CD4-positive, alpha-beta T cell treated with Interleukin-6 at 100 ng/mL for 8 hours (primary cell): ENCODE results near the gene SCN1B.

Experiments used
- DNase-seq: peaks from one replicate; pipeline ENCODE4 v3.0.0-alpha.2; 2020; ENCODE audit warnings: mixed read lengths, low spot score

The SCN1B gene

GRCh38 chr19:35074426-35075201 lies 44.3 kb downstream of the SCN1B start:
- DNase-seq = no peak

- DNase-seq = no peak
Observed at GRCh38 chr19:35075202-35076025, 45.1 kb downstream of the SCN1B start.

- no peak for DNase-seq
Observed at GRCh38 chr19:35076026-35076370, 45.7 kb downstream of the SCN1B start.

GRCh38 chr19:35076657-35077056 lies 46.4 kb downstream of the SCN1B start:
- no peak for DNase-seq

- DNase-seq = no peak
Observed at GRCh38 chr19:35077411-35078223, 47.3 kb downstream of the SCN1B start.

- no peak for DNase-seq
Observed at GRCh38 chr19:35079826-35080225, 49.6 kb downstream of the SCN1B start.

- DNase-seq = no peak
Observed at GRCh38 chr19:35080613-35081170, 50.4 kb downstream of the SCN1B start.

GRCh38 chr19:35081201-35081600 lies 50.9 kb downstream of the SCN1B start:
- DNase-seq = no peak

GRCh38 chr19:35083691-35084508 lies 53.6 kb downstream of the SCN1B start:
- DNase-seq = no peak

- DNase-seq = no peak
Observed at GRCh38 chr19:35084509-35084762, 54.2 kb downstream of the SCN1B start.

- no peak for DNase-seq
Observed at GRCh38 chr19:35085947-35086346, 55.7 kb downstream of the SCN1B start.

- DNase-seq = no peak
Observed at GRCh38 chr19:35086455-35086854, 56.2 kb downstream of the SCN1B start.

GRCh38 chr19:35087393-35087792 lies 57.1 kb downstream of the SCN1B start:
- no peak for DNase-seq

- DNase-seq = no peak
Observed at GRCh38 chr19:35088131-35088913, 58.1 kb downstream of the SCN1B start.

- DNase-seq = no peak
Observed at GRCh38 chr19:35089554-35089953, 59.3 kb downstream of the SCN1B start.
